T47D (cell line): ENCODE measurements around the gene MED15.

Experiments
- DNase-seq, 2 experiments: peaks; one replicate each; pipeline versions ENCODE4 v3.0.0 to v3.0.0-alpha.2; 2011 to 2012; ENCODE audit warnings: low read depth in 1 of 2, low spot score in 1 of 2
- JUND ChIP-seq: IDR thresholded peaks from 2 replicates; pipeline ENCODE4 v1.6.1; 2012; ENCODE audit warnings: low read depth
- in situ Hi-C: cut with HindIII; loops from 2 replicates; pipeline ENCODE4 v1.10.0; 2016; ENCODE audit warnings: low sequenced_read_pairs, low pct_unique_long_range_greater_than_20kb

MED15 gene

DNA sequence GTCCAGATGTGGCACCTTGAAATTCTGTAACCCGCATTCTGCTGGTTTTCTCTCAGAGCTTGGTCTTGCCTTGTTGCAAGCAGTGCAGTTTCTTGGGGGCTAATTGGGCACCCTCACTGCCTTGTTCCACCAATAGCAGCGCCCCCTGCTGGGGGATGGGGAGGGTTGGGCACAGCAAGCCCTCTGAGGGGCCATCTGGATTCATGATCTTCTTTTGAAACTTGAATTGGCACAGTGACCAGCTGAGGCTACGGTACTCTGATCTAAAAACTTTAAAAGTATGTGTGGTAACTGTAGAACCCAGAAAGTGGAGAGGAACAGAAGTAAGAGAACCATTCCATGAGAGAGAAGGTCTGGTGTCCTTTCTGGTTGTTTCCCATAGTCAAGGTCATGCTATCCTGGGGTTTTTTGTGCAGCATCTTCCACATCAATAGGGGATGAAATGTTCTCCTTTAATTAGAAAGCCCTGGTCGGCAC, 64.2 kb downstream of the MED15 start:
- peak in 1 of 2 experiments; percentile 27 for DNase-seq
- TF ChIP-seq JUND = no peak
- in situ Hi-C loops = no loop called here

DNA sequence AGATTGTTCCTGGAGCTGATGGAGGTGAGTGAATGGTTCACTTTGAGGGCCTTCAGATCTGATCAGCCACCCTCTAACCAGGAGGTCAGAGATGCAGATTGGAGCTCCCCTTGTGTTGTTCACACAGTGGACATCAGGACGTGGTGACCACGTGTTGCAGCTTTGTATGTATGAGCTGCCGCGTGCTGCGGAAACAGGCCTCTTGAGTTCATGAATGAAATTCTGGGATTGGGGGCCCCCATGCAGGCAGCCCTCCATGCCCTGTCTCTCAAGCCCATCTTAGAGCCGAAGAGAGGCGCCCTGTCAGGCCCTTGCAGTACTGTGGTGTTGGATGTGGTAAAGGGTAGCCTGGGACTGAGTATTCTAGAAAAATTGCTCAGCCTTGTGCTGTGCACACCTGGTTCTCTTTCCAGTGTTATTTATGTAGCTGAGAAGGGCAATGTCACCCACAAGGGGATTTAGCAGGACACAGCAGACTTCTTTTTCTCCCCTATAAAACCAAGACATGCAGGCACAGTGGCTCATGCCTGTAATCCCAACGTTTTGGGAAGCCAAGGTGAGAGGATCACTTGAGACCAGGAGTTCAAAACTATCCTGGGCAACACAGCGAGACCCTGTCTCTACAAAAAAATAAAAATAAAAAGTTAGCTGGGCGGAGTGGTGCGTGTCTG, 64.9 kb downstream of the MED15 start:
- no peak for TF ChIP-seq JUND
- in situ Hi-C loops = no loop called here
- DNase-seq = no peak

DNA sequence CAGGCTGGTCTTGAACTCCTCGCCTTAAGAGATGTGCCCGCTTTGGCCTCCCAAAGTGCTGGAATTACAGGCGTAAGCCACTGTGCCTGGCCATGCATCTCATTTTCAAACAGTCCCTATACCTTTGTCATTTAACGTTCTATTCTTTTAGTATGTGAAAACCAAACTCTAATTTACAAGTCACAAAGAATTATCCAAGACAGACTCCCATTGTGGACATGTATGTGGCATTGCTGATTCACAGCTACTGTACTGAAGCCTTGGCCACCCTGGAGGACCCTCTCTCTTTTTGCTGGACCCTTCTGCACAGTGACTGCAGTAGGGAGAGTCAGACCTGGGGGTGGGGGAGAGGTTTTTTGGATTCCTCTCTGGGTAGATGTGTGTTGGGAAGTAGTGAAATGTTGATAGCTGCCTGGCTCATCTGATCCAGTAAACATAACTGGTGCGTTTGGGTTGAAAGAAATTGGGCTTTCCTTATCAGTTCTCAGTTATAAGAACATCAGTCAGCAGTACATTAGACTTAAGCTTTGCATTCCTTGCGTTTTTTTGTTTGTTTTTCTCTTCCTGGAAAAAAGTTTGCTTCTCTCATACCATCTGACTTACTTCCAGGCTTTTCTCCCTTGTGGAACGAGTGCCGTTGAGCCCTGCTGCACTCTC, 65.9 kb downstream of the MED15 start:
- DNase-seq = no peak
- no peak for TF ChIP-seq JUND
- in situ Hi-C loops = no loop called here

DNA sequence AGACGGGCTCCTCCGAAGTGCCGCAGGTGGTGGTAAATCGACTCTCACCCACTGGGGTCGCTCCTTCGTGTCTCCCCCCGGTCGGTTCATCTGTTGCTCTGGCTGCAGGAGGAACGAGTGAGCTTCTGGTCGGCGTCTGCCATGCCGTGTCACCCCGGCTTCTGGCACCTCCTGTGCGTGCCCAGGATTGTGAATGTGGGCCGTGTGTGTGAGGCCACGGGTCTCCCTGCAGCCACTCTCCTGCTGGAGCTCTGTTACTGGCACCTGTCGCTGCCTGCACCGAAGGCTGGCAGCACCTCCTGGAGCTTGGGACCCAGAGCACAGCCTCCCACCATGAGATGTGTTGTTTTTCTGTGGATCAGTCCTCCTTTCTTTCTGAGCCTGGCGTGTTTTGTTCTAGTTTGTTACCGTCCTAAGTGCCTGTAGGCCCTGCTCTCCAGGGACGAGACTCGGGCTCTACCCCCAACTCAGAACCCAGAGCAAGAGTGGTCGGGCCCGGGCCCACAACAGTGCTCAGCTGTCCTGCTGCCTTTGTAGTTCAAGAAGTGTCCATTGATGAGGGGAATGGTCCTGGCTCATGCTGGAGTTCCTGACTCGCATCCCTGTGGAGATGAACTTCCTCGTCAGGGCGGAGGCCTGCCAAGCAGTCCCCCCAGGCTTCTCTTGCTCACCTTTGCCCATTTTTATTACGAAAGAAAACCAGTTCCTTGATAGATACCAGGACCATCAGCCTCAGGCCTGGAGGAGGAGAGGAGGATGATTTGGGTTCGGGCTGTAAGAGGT, 66.6 kb downstream of the MED15 start:
- in situ Hi-C loops = no loop called here
- TF ChIP-seq JUND = no peak
- no peak for DNase-seq

DNA sequence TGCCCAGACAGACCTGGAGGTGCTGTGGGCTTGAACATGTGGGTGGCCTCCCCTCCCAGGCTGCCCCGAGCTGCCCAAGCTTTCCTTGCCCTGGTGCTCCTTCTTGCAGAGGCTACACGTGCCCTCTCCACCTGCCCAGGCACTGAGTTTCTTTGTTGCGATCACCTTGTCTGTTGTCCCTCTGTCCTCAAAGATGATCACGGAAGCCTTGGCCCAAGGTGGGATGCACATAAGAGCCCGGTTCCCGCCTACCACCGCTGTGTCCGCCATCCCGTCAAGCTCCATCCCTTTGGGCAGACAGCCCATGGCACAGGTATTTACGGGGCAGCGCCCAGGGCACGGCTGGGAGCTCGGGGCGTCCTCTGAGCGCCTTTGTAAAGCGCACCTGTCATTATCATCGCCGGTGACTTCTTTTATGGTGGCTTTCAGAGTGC, 67.5 kb downstream of the MED15 start:
- DNase-seq = no peak
- in situ Hi-C loops = no loop called here
- TF ChIP-seq JUND = no peak

DNA sequence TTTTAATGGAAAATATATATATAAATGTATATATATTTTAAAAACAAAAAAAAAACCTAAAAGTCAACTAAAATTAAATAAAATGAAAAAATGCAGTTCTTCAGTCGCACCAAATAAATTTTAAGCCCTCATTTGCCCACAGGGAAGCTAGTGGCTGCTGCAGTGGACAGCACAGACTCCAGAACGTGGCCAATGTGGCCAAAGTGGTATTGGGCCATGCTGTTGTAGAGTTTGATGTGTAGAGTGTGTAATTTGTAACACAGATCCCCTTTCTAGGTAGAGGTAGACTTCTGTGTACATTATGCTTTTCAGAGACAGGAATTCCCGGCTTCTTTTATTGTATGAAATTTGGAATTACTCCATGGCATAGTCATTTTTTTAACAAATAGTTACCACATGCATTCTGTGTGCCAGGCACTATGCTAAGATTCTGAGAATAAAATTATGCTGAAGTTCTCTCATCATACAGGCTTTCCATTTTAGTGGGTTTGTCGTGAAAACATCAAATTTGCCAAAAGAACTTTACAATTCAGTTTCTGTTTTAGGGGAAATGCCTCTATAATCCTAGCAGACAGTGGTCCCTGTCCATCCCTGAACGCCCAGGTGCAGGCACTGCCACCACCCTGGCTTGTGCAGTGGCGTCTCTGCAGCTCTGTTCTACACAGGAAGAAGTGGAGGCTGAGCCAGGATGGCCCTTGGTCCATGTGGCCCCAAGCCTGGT, 68.5 kb downstream of the MED15 start:
- in situ Hi-C loops = no loop called here
- TF ChIP-seq JUND = no peak
- no peak for DNase-seq

DNA sequence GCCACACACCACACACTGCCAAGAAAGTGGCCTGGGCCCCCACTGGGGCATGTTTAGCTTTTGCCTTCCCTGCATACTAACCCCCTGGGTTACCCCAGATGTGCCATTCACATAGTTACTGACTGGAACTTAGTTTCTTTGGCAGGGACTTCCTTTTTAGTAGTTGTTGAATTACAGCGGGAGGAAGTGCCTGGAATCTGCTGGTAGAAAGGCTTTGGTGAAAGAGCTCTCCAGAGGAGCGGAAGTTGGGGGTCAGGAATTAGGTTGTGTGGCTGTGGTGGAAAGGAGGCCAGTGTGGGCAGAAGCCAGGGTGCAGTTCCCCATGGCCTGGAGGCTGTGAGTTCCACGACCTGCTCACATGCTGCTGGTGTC, 69.0 kb downstream of the MED15 start:
- no peak for DNase-seq
- TF ChIP-seq JUND = no peak
- in situ Hi-C loops = no loop called here

DNA sequence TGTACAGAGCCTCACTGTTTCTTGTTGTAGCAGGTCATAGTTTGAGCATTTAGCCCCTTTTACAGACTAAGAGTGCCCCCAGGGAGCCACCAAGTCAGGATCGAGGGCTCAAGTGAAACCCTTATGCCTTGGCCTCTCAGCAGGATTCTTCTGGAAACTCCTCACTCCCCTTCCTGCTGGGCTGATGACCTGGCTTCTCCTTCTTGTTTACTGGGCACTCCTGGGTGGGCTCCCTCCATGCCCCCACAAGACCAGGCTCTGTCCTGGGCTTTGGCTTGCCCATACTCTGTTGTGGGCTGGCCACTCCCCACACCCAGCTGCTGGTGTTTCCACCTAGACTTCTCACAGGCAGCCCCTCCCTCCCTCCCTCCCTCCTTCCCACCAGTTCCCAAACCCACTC, 69.6 kb downstream of the MED15 start:
- in situ Hi-C loops = no loop called here
- no peak for DNase-seq
- TF ChIP-seq JUND = no peak

DNA sequence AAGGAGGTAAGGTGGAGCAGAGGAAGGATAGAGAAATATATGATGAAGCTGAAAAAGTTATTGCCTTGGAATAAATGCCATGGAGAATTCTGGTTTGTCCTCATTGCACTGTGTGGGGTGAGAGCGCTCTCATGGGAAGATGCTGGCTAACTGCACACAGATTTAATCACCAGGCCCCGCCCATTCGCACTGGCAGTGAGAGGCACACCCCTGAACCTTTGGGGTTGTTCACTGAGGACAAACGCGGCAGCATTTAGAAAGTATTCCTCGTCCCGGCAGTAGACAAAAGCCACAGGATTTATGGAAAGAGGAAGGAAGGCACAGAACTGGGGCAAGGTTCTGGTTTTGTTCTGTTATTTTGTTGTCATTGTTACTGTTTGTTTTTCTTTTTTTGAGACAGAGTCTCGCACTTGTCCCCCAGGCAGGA, 70.2 kb downstream of the MED15 start:
- in situ Hi-C loops = no loop called here
- DNase-seq = no peak
- TF ChIP-seq JUND = no peak

DNA sequence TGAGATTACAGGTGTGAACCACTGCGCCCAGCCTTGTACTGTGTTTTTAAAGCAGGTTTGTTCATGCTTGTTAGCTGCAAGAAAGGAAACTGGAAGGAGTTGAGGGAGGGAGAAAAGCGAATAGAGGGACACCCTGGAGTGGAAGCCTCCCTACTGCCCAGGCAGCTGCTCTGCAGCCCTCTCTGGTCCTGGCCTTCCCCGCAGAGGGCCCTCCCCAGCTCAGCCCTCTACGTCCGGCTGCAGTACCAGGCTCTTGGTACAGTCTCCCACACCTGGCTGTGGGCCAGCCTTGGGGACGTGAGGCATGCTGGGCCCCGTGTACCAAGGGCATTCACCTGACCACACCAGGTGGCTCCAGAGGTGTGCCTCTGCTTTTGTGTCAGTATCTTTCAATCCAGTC, 70.8 kb downstream of the MED15 start:
- TF ChIP-seq JUND = no peak
- no peak for DNase-seq
- in situ Hi-C loops = no loop called here

DNA sequence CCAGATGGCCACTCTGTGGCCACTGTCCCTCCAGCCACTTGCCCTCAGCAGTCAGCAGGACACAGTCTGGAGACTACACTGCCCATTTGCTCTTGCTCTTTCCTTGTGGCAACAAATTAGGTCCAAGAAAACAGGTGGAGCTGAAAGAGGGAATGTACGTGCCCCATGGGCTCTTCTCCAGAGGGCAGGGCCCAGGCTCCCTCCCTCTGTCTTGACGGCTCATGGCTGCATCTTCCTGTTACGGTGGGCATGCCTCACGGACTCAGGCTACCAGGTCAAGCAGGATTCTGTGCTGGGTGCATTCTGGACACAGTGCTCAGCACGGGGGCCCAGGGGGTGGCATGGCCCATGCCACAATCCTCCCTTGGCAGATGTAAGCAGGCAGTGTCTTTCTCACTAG, 71.3 kb downstream of the MED15 start:
- DNase-seq = no peak
- TF ChIP-seq JUND = no peak
- in situ Hi-C loops = no loop called here

DNA sequence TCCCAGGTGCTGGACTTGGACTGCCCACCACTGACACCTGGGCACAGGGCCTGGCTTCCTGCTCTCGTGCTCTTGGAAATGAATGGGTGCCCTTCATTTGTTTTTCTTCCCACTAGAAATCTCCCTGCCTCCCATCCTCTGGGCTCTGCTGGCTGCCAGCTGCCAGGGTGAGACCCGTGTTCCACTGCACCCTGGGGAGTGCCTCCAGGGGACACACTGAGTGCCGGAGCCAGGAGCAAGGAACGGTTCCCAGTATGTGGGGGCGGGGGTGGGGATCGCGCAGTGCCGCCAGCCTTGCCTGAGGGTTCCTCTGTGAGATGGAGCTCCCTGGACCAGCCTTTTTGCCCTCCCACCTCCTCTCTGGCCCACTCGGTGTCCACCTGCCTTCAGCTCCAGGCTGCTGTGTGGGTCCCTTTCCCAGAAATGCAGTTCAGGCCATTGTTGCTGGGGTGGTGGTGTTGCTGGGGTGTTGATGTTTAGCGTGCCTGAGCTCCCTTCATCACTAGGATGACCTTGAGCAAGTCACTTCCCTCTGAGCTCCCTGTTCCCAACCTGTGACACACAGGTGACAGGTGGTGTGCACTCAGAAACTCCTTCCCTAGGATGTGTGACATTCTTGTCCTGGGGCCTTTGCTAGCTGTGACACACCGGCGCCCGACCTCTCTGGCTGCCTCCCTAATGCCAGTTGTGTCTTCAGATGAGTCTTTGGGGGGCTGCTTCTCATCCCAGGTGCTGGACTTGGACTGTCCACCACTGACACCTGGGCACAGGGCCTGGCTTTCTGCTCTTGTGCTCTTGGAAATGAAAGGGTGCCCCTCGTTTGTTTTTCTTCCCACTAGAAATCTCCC, 72.1 kb downstream of the MED15 start:
- no peak for TF ChIP-seq JUND
- in situ Hi-C loops = no loop called here
- no peak for DNase-seq
